OCI-LY7 (cell line): ENCODE measurements around the gene COL2A1.

ENCODE experiments used
- CTCF ChIP-seq: fragments of 200-600 bp; sonication (generic); conservative IDR thresholded peaks from 2 replicates; pipeline ENCODE4 v1.5.1; 2014; ENCODE audit warnings: mild to moderate bottlenecking, antibody characterized with exemption, low read length, moderate library complexity, mixed read lengths
- EZH2phosphoT487 ChIP-seq: fragments of 200-600 bp; sonication (generic); IDR thresholded peaks from 2 replicates; pipeline ENCODE4 v1.6.1; 2018; ENCODE audit warnings: low read depth, borderline replicate concordance, mild to moderate bottlenecking, mixed run types, antibody characterized with exemption, low read length, moderate library complexity, mixed read lengths

DNA sequence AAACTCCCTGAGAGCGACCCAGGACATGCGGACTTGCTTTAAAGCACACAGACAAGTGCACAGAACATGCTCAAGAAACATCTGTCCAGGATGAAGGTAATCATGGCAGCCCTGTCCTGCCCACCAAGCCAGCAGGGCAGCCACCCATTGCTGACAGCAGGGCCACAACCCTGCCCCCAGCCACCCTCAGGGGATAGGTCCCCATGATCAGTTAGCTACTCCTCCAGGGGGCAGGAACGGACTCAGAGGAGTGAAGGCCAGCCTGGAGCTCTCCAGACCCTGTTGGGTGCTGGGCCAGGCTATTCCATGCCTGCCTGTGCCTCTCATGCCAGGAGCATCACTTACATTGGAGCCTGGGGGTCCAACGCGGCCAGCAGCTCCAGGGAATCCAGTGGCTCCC, 25.1 kb downstream of the COL2A1 start:
- TF ChIP-seq CTCF: no peak
- no peak for TF ChIP-seq EZH2phosphoT487
